ENCODE measurements around the gene LRRC74A. TPM values are rescaled to one million over a fixed set of nuclear protein-coding genes. Genes with fewer than 3 reads are reported as not detected.
A peak's percentile ranks its signal among the peaks of the same experiment; 100 is the strongest.

The LRRC74A gene
- total RNA-seq, 1 donor from 2014 or later = not detected

GRCh38 chr14:76793956-76794355 is 32.3 kb upstream of the LRRC74A start:
- intact Hi-C loops (cut with DNase I) = no loop called here
- ATAC-seq (no peak), DNase-seq (ENCODE audit: low spot score) (no peak)

GRCh38 chr14:76806446-76806845 is 19.8 kb upstream of the LRRC74A start:
- intact Hi-C loops (cut with DNase I) = no loop called here
- DNase-seq (ENCODE audit: low spot score) = no peak
- ATAC-seq = no peak

- intact Hi-C loops (cut with DNase I) = no loop called here
- DNase-seq (ENCODE audit: low spot score) (no peak), ATAC-seq (no peak)
These were observed 18.2 kb upstream of the LRRC74A start for GRCh38 chr14:76808011-76808410.

- no peak for ATAC-seq
- intact Hi-C loops (cut with DNase I) = no loop called here
- DNase-seq (ENCODE audit: low spot score) = no peak
These were observed 17.2 kb upstream of the LRRC74A start for GRCh38 chr14:76808990-76809389.

- ATAC-seq = no peak
- intact Hi-C loops (cut with DNase I) = no loop called here
- DNase-seq (ENCODE audit: low spot score) = no peak
These were observed 15.7 kb upstream of the LRRC74A start for GRCh38 chr14:76810525-76810924.

GRCh38 chr14:76810953-76811400 is 15.2 kb upstream of the LRRC74A start:
- intact Hi-C loops (cut with DNase I) = no loop called here
- DNase-seq (ENCODE audit: low spot score) = no peak

GRCh38 chr14:76811561-76811960 is 14.6 kb upstream of the LRRC74A start:
- intact Hi-C loops (cut with DNase I) = no loop called here
- ATAC-seq (no peak), DNase-seq (ENCODE audit: low spot score) (no peak)

More at GRCh38 chr14:76810953-76811400, 15.2 kb upstream of the LRRC74A start:
- peak; percentile 36 for ATAC-seq

- intact Hi-C loops (cut with DNase I) = no loop called here
- ATAC-seq = no peak
- no peak for DNase-seq (ENCODE audit: low spot score)
These were observed 14.2 kb upstream of the LRRC74A start for GRCh38 chr14:76812093-76812421.

GRCh38 chr14:76812422-76813383 is 13.5 kb upstream of the LRRC74A start, which contains the start of gene ANGEL1:
Gene ANGEL1 (minus strand): TSS chr14:76812882. CDS start chr14:76812827, 55 bp downstream.
- ATAC-seq (peak; percentile 94), DNase-seq (ENCODE audit: low spot score) (peak; percentile 98)
- intact Hi-C loops (cut with DNase I) = no loop called here

- DNase-seq (ENCODE audit: low spot score) (no peak), ATAC-seq (peak; percentile 44)
- intact Hi-C loops (cut with DNase I) = no loop called here
These were observed 11.2 kb upstream of the LRRC74A start for GRCh38 chr14:76814726-76815645.

GRCh38 chr14:76820700-76821099 is 5.5 kb upstream of the LRRC74A start:
- ATAC-seq (no peak), DNase-seq (ENCODE audit: low spot score) (no peak)
- intact Hi-C loops (cut with DNase I) = no loop called here

GRCh38 chr14:76827696-76828296 is 1.6 kb downstream of the LRRC74A start:
- intact Hi-C loops (cut with DNase I) = no loop called here
- DNase-seq (ENCODE audit: low spot score) (peak; percentile 66), ATAC-seq (peak; percentile 59)

GRCh38 chr14:76828339-76829012 is 2.3 kb downstream of the LRRC74A start:
- intact Hi-C loops (cut with DNase I) = no loop called here

GRCh38 chr14:76829013-76829365 is 2.8 kb downstream of the LRRC74A start:
- DNase-seq (ENCODE audit: low spot score) (no peak), ATAC-seq (peak; percentile 78)
- intact Hi-C loops (cut with DNase I) = no loop called here

More at GRCh38 chr14:76828339-76829012, 2.3 kb downstream of the LRRC74A start:
- DNase-seq (ENCODE audit: low spot score) (no peak), ATAC-seq (peak; percentile 21)

GRCh38 chr14:76829650-76830421 is 3.6 kb downstream of the LRRC74A start:
- peak; percentile 86 for DNase-seq (ENCODE audit: low spot score)
- intact Hi-C loops (cut with DNase I) = no loop called here
- ATAC-seq = peak; percentile 89

GRCh38 chr14:76830556-76830955 is 4.3 kb downstream of the LRRC74A start:
- no peak for ATAC-seq
- intact Hi-C loops (cut with DNase I) = no loop called here

GRCh38 chr14:76832503-76832988 is 6.3 kb downstream of the LRRC74A start:
- ATAC-seq (no peak), DNase-seq (ENCODE audit: low spot score) (no peak)
- intact Hi-C loops (cut with DNase I) = no loop called here

More at GRCh38 chr14:76830556-76830955, 4.3 kb downstream of the LRRC74A start:
- DNase-seq (ENCODE audit: low spot score) = no peak

- no peak for ATAC-seq
- DNase-seq (ENCODE audit: low spot score) = no peak
- intact Hi-C loops (cut with DNase I) = no loop called here
These were observed 6.8 kb downstream of the LRRC74A start for GRCh38 chr14:76833011-76833410.

Measured in sciatic nerve (tissue), 2 donors.